ENCODE data around the gene RAB30.
"Not testable (repeated sequence)": the region's sequence is repeated elsewhere in the genome, so short reads cannot be mapped to it uniquely, and the experiment has no call there.

Gene RAB30

GRCh38 chr11:82979824-82980223 lies 91.9 kb downstream of the RAB30 start:
- DNase-seq, result no peak

- no peak for DNase-seq
Measured at GRCh38 chr11:82978422-82979099, 93.1 kb downstream of the RAB30 start.

GRCh38 chr11:82976786-82977185 lies 94.9 kb downstream of the RAB30 start:
- no peak for DNase-seq

GRCh38 chr11:82975882-82976281 lies 95.8 kb downstream of the RAB30 start:
- no peak for DNase-seq

- DNase-seq, result no peak
Measured at GRCh38 chr11:82974851-82975250, 96.8 kb downstream of the RAB30 start.

- no peak for DNase-seq
Measured at GRCh38 chr11:82974135-82974534, 97.6 kb downstream of the RAB30 start.

- DNase-seq, result no peak
Measured at GRCh38 chr11:82972103-82972502, 99.6 kb downstream of the RAB30 start.

- DNase-seq, result not testable (repeated sequence)
Measured at GRCh38 chr11:82971519-82971946, 100.2 kb downstream of the RAB30 start.

GRCh38 chr11:82970507-82971083 lies 101.1 kb downstream of the RAB30 start:
- not testable (repeated sequence) for DNase-seq

- DNase-seq, result no peak
Measured at GRCh38 chr11:82969811-82970210, 101.9 kb downstream of the RAB30 start.

GRCh38 chr11:82967381-82967780 lies 104.3 kb downstream of the RAB30 start:
- no peak for DNase-seq

GRCh38 chr11:82962021-82962420 lies 109.7 kb downstream of the RAB30 start:
- not testable (repeated sequence) for DNase-seq

GRCh38 chr11:82960779-82961143 lies 110.9 kb downstream of the RAB30 start:
- no peak for DNase-seq

- no peak for DNase-seq
Measured at GRCh38 chr11:82959987-82960778, 111.5 kb downstream of the RAB30 start.

- not testable (repeated sequence) for DNase-seq
Measured at GRCh38 chr11:82955736-82956453, 115.8 kb downstream of the RAB30 start.

GRCh38 chr11:82950502-82950901 lies 121.2 kb downstream of the RAB30 start:
- DNase-seq, result not testable (repeated sequence)

- DNase-seq, result no peak
Measured at GRCh38 chr11:82949352-82949751, 122.3 kb downstream of the RAB30 start.

- DNase-seq, result no peak
Measured at GRCh38 chr11:82945682-82946081, 126.0 kb downstream of the RAB30 start.

- DNase-seq, result not testable (repeated sequence)
Measured at GRCh38 chr11:82945041-82945440, 126.7 kb downstream of the RAB30 start.

GRCh38 chr11:82944198-82944597 lies 127.5 kb downstream of the RAB30 start:
- no peak for DNase-seq

GRCh38 chr11:82943430-82943829 lies 128.3 kb downstream of the RAB30 start:
- not testable (repeated sequence) for DNase-seq

- no peak for DNase-seq
Measured at GRCh38 chr11:82942376-82942775, 129.3 kb downstream of the RAB30 start.

GRCh38 chr11:82939456-82939855 lies 132.2 kb downstream of the RAB30 start:
- DNase-seq, result no peak

Data from left hindlimb (tissue), 1 donor.